K562 (cell line): ENCODE data around the gene KCNK4. TPM values are rescaled to one million over a fixed set of nuclear protein-coding genes. Genes with fewer than 3 reads are reported as not detected.
A peak's percentile ranks its signal among the peaks of the same experiment; 100 is the strongest.

Experiments used
- CC2D1A ChIP-seq: fragments of 450-650 bp; IDR thresholded peaks from 2 replicates; pipeline ENCODE4 v1.6.1; 2017; ENCODE audit warnings: mild to moderate bottlenecking
- DLX4 ChIP-seq: fragments of 250-450 bp; sonication (Bioruptor Pico); IDR thresholded peaks from 2 replicates; pipeline ENCODE4 v1.6.1; 2021; ENCODE audit warnings: mild to moderate bottlenecking
- EP400 ChIP-seq: fragments of 450-650 bp; IDR thresholded peaks from 2 replicates; pipeline ENCODE4 v1.6.1; 2017; ENCODE audit warnings: antibody characterized with exemption, mild to moderate bottlenecking, moderate library complexity
- GATAD2A ChIP-seq: fragments of 450-650 bp; IDR thresholded peaks from 2 replicates; pipeline ENCODE4 v1.6.1; 2017
- HDAC2 ChIP-seq: fragments of 450-650 bp; IDR thresholded peaks from 2 replicates; pipeline ENCODE4 v1.6.1; 2016; ENCODE audit warnings: mild to moderate bottlenecking
- NBN ChIP-seq: fragments of 450-650 bp; IDR thresholded peaks from 2 replicates; pipeline ENCODE4 v1.6.1; 2016; ENCODE audit warnings: low read depth, mild to moderate bottlenecking
- PKNOX1 ChIP-seq: fragments of 450-650 bp; IDR thresholded peaks from 2 replicates; pipeline ENCODE4 v1.6.1; 2016
- RBM25 ChIP-seq: fragments of 200-400 bp; formaldehyde crosslinking; IDR thresholded peaks from 2 replicates; pipeline ENCODE4 v1.6.1; 2018; ENCODE audit warnings: low read length, low read depth, moderate library complexity; ENCODE audit not compliant: severe bottlenecking
- SRF ChIP-seq, 2 experiments: fragments of 250-450, 450-650 bp in 1 of 2; sonication (Bioruptor Pico) in 1 of 2; sonication (generic) in 1 of 2; formaldehyde crosslinking; IDR thresholded peaks; 2 replicates each; pipeline versions ENCODE4 v1.5.0 to v1.5.1; 2020 to 2022; ENCODE audit warnings: mild to moderate bottlenecking in 1 of 2, missing genetic modification reagents in 1 of 2
- THAP7 ChIP-seq: fragments of 250-450 bp; sonication (Bioruptor Pico); IDR thresholded peaks from 2 replicates; pipeline ENCODE4 v1.5.0; 2021
- U2AF1 ChIP-seq: fragments of 200-400 bp; formaldehyde crosslinking; optimal IDR thresholded peaks from 2 replicates; pipeline ENCODE3; 2017; ENCODE audit warnings: mild to moderate bottlenecking, low read depth, low read length, moderate library complexity
- ZBTB40 ChIP-seq, 2 experiments: fragments of 450-650 bp in 1 of 2; sonication (generic) in 1 of 2; formaldehyde crosslinking in 1 of 2; IDR thresholded peaks; 2 replicates each; pipeline versions ENCODE4 v1.7.1 to v1.9.0; 2016 to 2022; ENCODE audit warnings: inconsistent platforms in 1 of 2, mild to moderate bottlenecking in 1 of 2, missing genetic modification reagents in 1 of 2
- ZNF507 ChIP-seq: conservative IDR thresholded peaks from 2 replicates; pipeline ENCODE4 v1.6.1; 2017; ENCODE audit warnings: missing genetic modification characterization, missing compliant biosample characterization
- polyA plus RNA-seq, 8 experiments: library from polyadenylated mRNA; depleted of rRNA in 4 of 8; stranded (reverse) in 5 of 8; unstranded in 3 of 8; fragments of >200 nt; fragmentation: Nextera tagmentation in 2 of 8; fragmentation: Illumina TruSeq in 1 of 8; extraction: Ambion mirVana in 2 of 8; extraction: Trizol in 1 of 8; gene quantifications; 2 replicates each; pipeline versions ENCODE4 v1.2.1 to v1.2.3, GENCODE V29; 2011 to 2014; ENCODE audit warnings: inconsistent platforms in 1 of 8, missing spikeins in 1 of 8
- total RNA-seq, 7 experiments: library from RNA; depleted of rRNA in 6 of 7; stranded (reverse); fragments of >200 nt in 6 of 7; fragmentation: Illumina TruSeq in 2 of 7; extraction: Trizol in 2 of 7; gene quantifications; 2 replicates each; pipeline versions ENCODE4 v1.2.1 to v1.2.3, GENCODE V29; 2011 to 2021; ENCODE audit warnings: low replicate concordance in 1 of 7

Gene KCNK4
- total and polyA plus RNA-seq, 9 of the 15 experiments (the other 6 are each of a cell fraction or from before 2014, with no cell fraction given) = not detected

- peak; percentile 60; the same call in 1 of the 2 replicates for TF ChIP-seq ZBTB40 (IDR thresholded peaks at IDR 0.05)
- no peak for TF ChIP-seq ZBTB40 (CRISPR knock-in tag; IDR thresholded peaks at IDR 0.05)
- TF ChIP-seq U2AF1 = no peak
- TF ChIP-seq GATAD2A = peak; percentile 44; the same call in 1 of the 2 replicates
- no peak for TF ChIP-seq DLX4 (CRISPR knock-in tag)
- TF ChIP-seq CC2D1A = no peak
- no peak for TF ChIP-seq RBM25
- peak; percentile 87 for TF ChIP-seq EP400
- peak in 1 of 2 experiments; percentile 37; a peak in 1 of 4 replicates for TF ChIP-seq SRF (CRISPR knock-in tag; IDR thresholded peaks at IDR 0.05)
- no peak for TF ChIP-seq NBN
- no peak for TF ChIP-seq THAP7 (CRISPR knock-in tag)
- no peak for TF ChIP-seq HDAC2
- TF ChIP-seq ZNF507 (tag) = no peak
- TF ChIP-seq PKNOX1 = no peak
Observed at GRCh38 chr11:64305691-64306562, 14.8 kb downstream of the KCNK4 start (continued).
